H9 (cell line): Measurements from ENCODE around the gene CD80. TPM values are rescaled to one million over a fixed set of nuclear protein-coding genes. Genes with fewer than 3 reads are reported as not detected.

Experiments
- DNase-seq: peaks from one replicate; pipeline ENCODE4 v3.0.0-alpha.2; 2017
- H2AFZ ChIP-seq: one replicate; pipeline ENCODE4 v1.6.1; 2013; ENCODE audit warnings: mild to moderate bottlenecking, low read length, control low read depth, moderate library complexity
- H2AK5ac ChIP-seq: 2 replicates; pipeline ENCODE4 v1.6.1; 2013; ENCODE audit warnings: low read length, control low read depth, mixed read lengths; ENCODE audit not compliant: insufficient read length
- H2BK120ac ChIP-seq: one replicate; pipeline ENCODE4 v1.6.1; 2013; ENCODE audit warnings: low read depth, mild to moderate bottlenecking, low read length, control low read depth, inconsistent platforms; ENCODE audit not compliant: poor library complexity, severe bottlenecking
- H2BK12ac ChIP-seq: 2 replicates; pipeline ENCODE4 v1.6.1; 2013; ENCODE audit warnings: low read length, control low read depth, mixed read lengths, low read depth; ENCODE audit not compliant: insufficient read length
- H2BK15ac ChIP-seq: 2 replicates; pipeline ENCODE4 v1.6.1; 2013; ENCODE audit warnings: low read depth, low read length, control low read depth
- H2BK20ac ChIP-seq: one replicate; pipeline ENCODE4 v1.6.1; 2013; ENCODE audit warnings: low read depth, mild to moderate bottlenecking, low read length, control low read depth, inconsistent platforms; ENCODE audit not compliant: poor library complexity, severe bottlenecking
- H2BK5ac ChIP-seq: 2 replicates; pipeline ENCODE4 v1.6.1; 2013; ENCODE audit warnings: low read length, control low read depth, mixed read lengths; ENCODE audit not compliant: insufficient read length
- H3K14ac ChIP-seq: 2 replicates; pipeline ENCODE4 v1.6.1; 2013; ENCODE audit warnings: low read length, control low read depth; ENCODE audit not compliant: insufficient read depth
- H3K18ac ChIP-seq: 2 replicates; pipeline ENCODE4 v1.6.1; 2013; ENCODE audit warnings: low read depth, mild to moderate bottlenecking, mixed read lengths, low read length, control low read depth; ENCODE audit not compliant: insufficient read length
- H3K23ac ChIP-seq: 2 replicates; pipeline ENCODE4 v1.6.1; 2013; ENCODE audit warnings: low read length, control low read depth, mixed read lengths, low read depth; ENCODE audit not compliant: insufficient read length
- H3K23me2 ChIP-seq: 2 replicates; pipeline ENCODE4 v1.6.1; 2013; ENCODE audit warnings: low read depth, mild to moderate bottlenecking, mixed read lengths, low read length, control low read depth; ENCODE audit not compliant: insufficient read length, poor library complexity, severe bottlenecking
- H3K27ac ChIP-seq: 2 replicates; pipeline ENCODE4 v1.5.1; 2013; ENCODE audit warnings: low read length, control low read depth, mixed read lengths, low read depth; ENCODE audit not compliant: insufficient read length
- H3K27me3 ChIP-seq: 2 replicates; pipeline ENCODE4 v1.6.1; 2013; ENCODE audit warnings: low read length, control low read depth, inconsistent platforms; ENCODE audit not compliant: insufficient read depth
- H3K4ac ChIP-seq: 2 replicates; pipeline ENCODE4 v1.6.1; 2013; ENCODE audit warnings: low read depth, mild to moderate bottlenecking, control low read depth, inconsistent platforms, low read length, moderate library complexity
- H3K4me1 ChIP-seq: 2 replicates; pipeline ENCODE4 v1.6.1; 2013; ENCODE audit warnings: low read length, control low read depth, inconsistent platforms; ENCODE audit not compliant: insufficient read depth
- H3K4me2 ChIP-seq: 2 replicates; pipeline ENCODE4 v1.6.1; 2013; ENCODE audit warnings: low read length, control low read depth, mixed read lengths; ENCODE audit not compliant: insufficient read length, insufficient read depth
- H3K56ac ChIP-seq: 2 replicates; pipeline ENCODE4 v1.6.1; 2013; ENCODE audit warnings: low read depth, mild to moderate bottlenecking, mixed read lengths, low read length, control low read depth; ENCODE audit not compliant: insufficient read length
- H3K79me1 ChIP-seq: 2 replicates; pipeline ENCODE4 v1.6.1; 2013; ENCODE audit warnings: low read depth, mild to moderate bottlenecking, moderate library complexity, low read length, control low read depth, inconsistent platforms; ENCODE audit not compliant: insufficient read depth, poor library complexity, severe bottlenecking
- H3K79me2 ChIP-seq: 2 replicates; pipeline ENCODE4 v1.6.1; 2013; ENCODE audit warnings: low read length, control low read depth, inconsistent platforms; ENCODE audit not compliant: insufficient read depth
- H3K9ac ChIP-seq: 2 replicates; pipeline ENCODE4 v1.6.1; 2013; ENCODE audit warnings: low read length, control low read depth, mixed read lengths; ENCODE audit not compliant: insufficient read length; ENCODE audit errors: extremely low read depth
- H3K9me3 ChIP-seq: one replicate; pipeline ENCODE4 v1.6.1; 2013; ENCODE audit warnings: low read depth, low read length, inconsistent platforms; ENCODE audit not compliant: control insufficient read depth
- H3T11ph ChIP-seq: one replicate; pipeline ENCODE4 v1.6.1; 2013; ENCODE audit warnings: mild to moderate bottlenecking, low read length, control low read depth, inconsistent platforms
- H4K20me1 ChIP-seq: one replicate; pipeline ENCODE4 v1.6.1; 2013; ENCODE audit not compliant: control insufficient read depth, insufficient read length, insufficient read depth
- H4K5ac ChIP-seq: 2 replicates; pipeline ENCODE4 v1.6.1; 2013; ENCODE audit warnings: low read depth, mild to moderate bottlenecking, mixed read lengths, low read length, control low read depth; ENCODE audit not compliant: insufficient read length
- H4K8ac ChIP-seq: replicated peaks from 2 replicates; pipeline ENCODE4 v1.6.1; 2013; ENCODE audit warnings: low read length, control low read depth, mixed read lengths, low read depth; ENCODE audit not compliant: insufficient read length
- H4K91ac ChIP-seq: 2 replicates; pipeline ENCODE4 v1.6.1; 2013; ENCODE audit warnings: low read depth, mild to moderate bottlenecking, moderate library complexity, mixed read lengths, low read length, control low read depth; ENCODE audit not compliant: insufficient read length
- H3K27ac Mint-ChIP-seq, 3 experiments: 2 replicates in 2 of 3; 3 replicates in 1 of 3; pipeline ENCODE4 v1.8.0; 2020 to 2021; ENCODE audit warnings: mixed read lengths in 3 of 3, mild to moderate bottlenecking in 1 of 3, moderate library complexity in 1 of 3
- H3K27me3 Mint-ChIP-seq: 2 replicates; pipeline ENCODE4 v1.8.0; 2021; ENCODE audit warnings: low read depth, mild to moderate bottlenecking, moderate library complexity, mixed read lengths
- H3K36me3 Mint-ChIP-seq, 3 experiments: 2 replicates in 2 of 3; 3 replicates in 1 of 3; pipeline ENCODE4 v1.8.0; 2020 to 2021; ENCODE audit warnings: low read depth in 3 of 3, mixed read lengths in 3 of 3; ENCODE audit not compliant: insufficient read depth in 1 of 3
- H3K4me1 Mint-ChIP-seq, 2 experiments: 2 replicates each; pipeline ENCODE4 v1.8.0; 2020; ENCODE audit warnings: mixed read lengths in 2 of 2
- H3K4me3 Mint-ChIP-seq, 2 experiments: 2 replicates in 1 of 2; 3 replicates in 1 of 2; pipeline ENCODE4 v1.8.0; 2020 to 2021; ENCODE audit warnings: mild to moderate bottlenecking in 2 of 2, mixed read lengths in 2 of 2, moderate library complexity in 1 of 2
- H3K9me3 Mint-ChIP-seq, 2 experiments: 2 replicates in 1 of 2; 3 replicates in 1 of 2; pipeline ENCODE4 v1.8.0; 2020; ENCODE audit warnings: mild to moderate bottlenecking in 2 of 2, mixed read lengths in 2 of 2, moderate library complexity in 1 of 2
- WGBS: extraction: QIAGEN DNeasy Blood & Tissue Kit; methylation state at CpG from one replicate; pipeline ENCODE4 v1.1.7; 2013; ENCODE audit warnings: missing lambda C conversion rate, low lambda C conversion rate, mixed read lengths; ENCODE audit not compliant: insufficient read length; ENCODE audit errors: extremely low coverage; 5-methylcytosine and 5-hydroxymethylcytosine counted together
- total RNA-seq: library from RNA; stranded (reverse); gene quantifications from 2 replicates; pipeline ENCODE4 v1.2.1, GENCODE V29; 2021
- TF ChIP-seq, protein P1 (sequence below): fragments of 200-600 bp; sonication (generic); conservative IDR thresholded peaks from 3 replicates; pipeline ENCODE4 v1.8.0; 2021; ENCODE audit warnings: antibody characterized with exemption, mild to moderate bottlenecking

Gene CD80
- total RNA-seq, 1 experiment from 2014 or later: not detected

DNA sequence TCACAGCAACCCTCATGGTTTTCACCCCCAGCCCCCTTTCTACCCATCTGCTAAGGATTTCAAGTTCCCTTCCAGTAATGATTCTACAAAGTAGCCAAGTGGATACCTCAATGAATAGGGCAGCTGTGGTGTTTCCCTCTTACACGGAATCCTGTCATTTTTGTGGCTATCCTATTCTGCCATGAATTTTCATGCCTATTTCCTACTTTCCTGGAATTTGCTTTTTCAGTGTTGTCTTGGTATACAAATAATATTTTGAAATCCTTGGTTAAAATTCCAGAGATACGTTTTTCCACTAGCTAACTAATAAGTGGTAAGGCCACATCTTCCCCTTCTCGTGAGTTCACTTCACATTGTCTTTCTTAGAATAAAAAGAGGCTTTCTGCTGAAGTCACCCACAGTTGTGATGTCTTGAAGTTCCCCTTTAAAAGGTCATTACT is 27.3 kb upstream of the CD80 start:
- no peak overlapping the region for H2AK5ac ChIP-seq
- no peak overlapping the region for H3K14ac ChIP-seq
- H4K5ac ChIP-seq: no peak overlapping the region
- WGBS: no CpG with 5 or more reads among the region's 3 CpGs
- H3K4me2 ChIP-seq: no peak overlapping the region
- no peaks in the 10 kb centered on the region for H3K79me2 ChIP-seq
- no peak overlapping the region for H3K23ac ChIP-seq
- H3K18ac ChIP-seq: no peak overlapping the region
- H3K27me3 ChIP-seq: no peaks in the 10 kb centered on the region
- no peaks in the 10 kb centered on the region for H3K9me3 ChIP-seq
- no peak overlapping the region for H2BK12ac ChIP-seq
- H3K27ac Mint-ChIP-seq: no peak overlapping the region
- H3K4me1 Mint-ChIP-seq: peaks cover 17 to 21% of the 10 kb centered on the region in 2 experiments
- no peak overlapping the region for H3K27ac ChIP-seq
- H4K8ac ChIP-seq: no peak overlapping the region
- no peak for DNase-seq
- peaks cover 4% of the 10 kb centered on the region for H3K27me3 Mint-ChIP-seq
- no peaks in the 10 kb centered on the region for H3K23me2 ChIP-seq
- no peak overlapping the region for H2BK120ac ChIP-seq
- H3K4me3 Mint-ChIP-seq: no peak overlapping the region
- H4K91ac ChIP-seq: no peak overlapping the region
- H2BK20ac ChIP-seq: no peak overlapping the region
- H3K36me3 Mint-ChIP-seq: peaks cover 0 to 9% (median 2%) of the 10 kb centered on the region in 3 experiments; a peak in 6 of 7 replicates
- H3K79me1 ChIP-seq: no peaks in the 10 kb centered on the region
- no peak overlapping the region for H3T11ph ChIP-seq
- peaks cover 6 to 12% of the 10 kb centered on the region in 2 experiments; a peak in 4 of 5 replicates for H3K9me3 Mint-ChIP-seq
- no peak overlapping the region for H2BK5ac ChIP-seq
- H2BK15ac ChIP-seq: no peak overlapping the region
- no peaks in the 10 kb centered on the region for H4K20me1 ChIP-seq
- no peak overlapping the region for H2AFZ ChIP-seq
- no peak overlapping the region for H3K9ac ChIP-seq
- no peak overlapping the region for H3K56ac ChIP-seq
- TF ChIP-seq, protein P1, sequence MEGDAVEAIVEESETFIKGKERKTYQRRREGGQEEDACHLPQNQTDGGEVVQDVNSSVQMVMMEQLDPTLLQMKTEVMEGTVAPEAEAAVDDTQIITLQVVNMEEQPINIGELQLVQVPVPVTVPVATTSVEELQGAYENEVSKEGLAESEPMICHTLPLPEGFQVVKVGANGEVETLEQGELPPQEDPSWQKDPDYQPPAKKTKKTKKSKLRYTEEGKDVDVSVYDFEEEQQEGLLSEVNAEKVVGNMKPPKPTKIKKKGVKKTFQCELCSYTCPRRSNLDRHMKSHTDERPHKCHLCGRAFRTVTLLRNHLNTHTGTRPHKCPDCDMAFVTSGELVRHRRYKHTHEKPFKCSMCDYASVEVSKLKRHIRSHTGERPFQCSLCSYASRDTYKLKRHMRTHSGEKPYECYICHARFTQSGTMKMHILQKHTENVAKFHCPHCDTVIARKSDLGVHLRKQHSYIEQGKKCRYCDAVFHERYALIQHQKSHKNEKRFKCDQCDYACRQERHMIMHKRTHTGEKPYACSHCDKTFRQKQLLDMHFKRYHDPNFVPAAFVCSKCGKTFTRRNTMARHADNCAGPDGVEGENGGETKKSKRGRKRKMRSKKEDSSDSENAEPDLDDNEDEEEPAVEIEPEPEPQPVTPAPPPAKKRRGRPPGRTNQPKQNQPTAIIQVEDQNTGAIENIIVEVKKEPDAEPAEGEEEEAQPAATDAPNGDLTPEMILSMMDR: no peak
- H3K4me1 ChIP-seq: no peaks in the 10 kb centered on the region; the same call in 1 of the 2 replicates
- no peak overlapping the region for H3K4ac ChIP-seq
